Suppressor macrophage treated with lipopolysaccharide for 4 hours (primary cell): ENCODE results near the gene MRPL54.
"Not testable (repeated sequence)": the region's sequence is repeated elsewhere in the genome, so short reads cannot be mapped to it uniquely, and the experiment has no call there.

ENCODE experiments used
- DNase-seq: peaks from one replicate; pipeline ENCODE4 v3.0.0-alpha.2; 2020

The MRPL54 gene

DNA sequence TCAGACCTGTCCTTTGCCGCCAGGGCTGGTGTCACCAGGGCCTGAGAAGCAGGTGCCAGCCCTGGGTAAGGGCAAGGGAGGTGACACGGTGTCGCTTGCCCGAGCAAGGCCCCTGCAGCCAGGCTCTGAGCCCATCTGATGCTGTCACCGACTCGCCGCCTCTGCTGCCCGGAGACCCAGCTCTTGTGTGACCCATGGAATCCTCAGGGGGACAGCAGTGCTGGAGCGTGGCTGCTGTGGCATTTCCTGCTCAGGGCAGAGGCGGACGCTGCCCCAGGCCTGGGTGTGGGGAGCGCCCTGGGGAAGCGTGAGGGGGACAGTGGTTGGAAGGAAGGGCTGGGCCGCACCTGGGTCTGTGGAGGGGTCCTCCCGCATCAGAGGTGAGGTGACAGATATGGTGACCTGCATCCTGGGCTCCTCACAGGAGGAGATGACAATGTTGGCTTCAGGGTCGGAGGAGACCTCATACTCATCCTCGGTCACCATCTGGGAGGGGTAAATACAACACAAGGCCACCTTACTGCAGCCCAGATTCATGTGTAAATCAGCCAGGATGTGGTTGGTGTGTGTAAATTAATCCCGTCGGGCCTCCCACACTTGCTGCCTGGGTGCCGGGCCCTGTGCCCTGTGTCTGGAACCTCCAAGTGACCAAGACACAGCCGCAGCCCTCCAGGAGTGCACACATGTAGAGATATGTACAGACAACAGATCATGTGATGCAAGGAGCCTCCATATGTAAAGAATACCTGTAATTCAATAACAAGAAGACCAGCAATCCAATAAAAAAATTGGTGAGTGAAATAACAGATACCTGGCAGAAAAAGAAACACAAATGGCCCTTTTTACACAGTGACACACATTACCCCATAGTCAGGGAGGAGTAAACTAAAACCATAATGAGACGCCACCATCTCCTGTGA lies 51.3 kb downstream of the MRPL54 start:
- no peak for DNase-seq

DNA sequence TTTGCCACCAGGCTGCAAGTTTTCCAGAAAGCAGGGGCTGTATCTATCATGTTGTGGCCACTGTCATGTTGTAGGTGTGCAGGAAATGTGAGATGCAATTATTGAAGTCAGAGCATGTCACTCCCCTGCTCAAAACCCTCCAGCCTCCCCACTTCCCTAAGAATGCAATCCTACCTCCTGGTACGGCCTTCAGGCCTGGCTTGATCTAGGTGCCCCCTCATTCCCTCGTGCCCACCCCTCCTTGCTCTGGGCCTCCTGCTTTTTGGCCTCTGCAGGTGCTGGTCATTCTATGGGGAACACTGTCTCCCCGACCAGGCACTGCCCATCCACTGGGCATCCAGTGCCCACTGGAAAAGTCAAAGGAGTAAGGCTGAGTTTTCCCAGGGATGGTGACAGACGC lies 52.2 kb downstream of the MRPL54 start:
- no peak for DNase-seq

DNA sequence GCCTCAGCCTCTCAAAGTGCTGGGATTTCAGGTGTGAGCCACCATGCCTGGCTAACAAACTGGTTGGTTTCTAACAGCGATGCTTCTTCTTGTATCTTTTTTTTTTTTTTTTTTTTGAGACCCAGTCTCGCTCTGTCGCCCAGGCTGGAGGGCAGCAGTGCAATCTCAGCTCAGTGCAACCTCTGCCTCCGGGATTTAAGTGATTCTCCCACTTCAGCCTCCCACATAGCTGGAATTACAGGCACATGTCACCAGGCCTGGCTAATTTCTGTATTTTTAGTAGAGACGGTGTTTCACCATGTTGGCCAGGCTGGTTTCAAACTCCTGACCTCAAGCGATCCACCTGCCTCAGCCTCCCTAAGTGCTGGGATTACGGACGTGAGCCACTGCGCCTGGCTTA lies 53.7 kb downstream of the MRPL54 start:
- not testable (repeated sequence) for DNase-seq

DNA sequence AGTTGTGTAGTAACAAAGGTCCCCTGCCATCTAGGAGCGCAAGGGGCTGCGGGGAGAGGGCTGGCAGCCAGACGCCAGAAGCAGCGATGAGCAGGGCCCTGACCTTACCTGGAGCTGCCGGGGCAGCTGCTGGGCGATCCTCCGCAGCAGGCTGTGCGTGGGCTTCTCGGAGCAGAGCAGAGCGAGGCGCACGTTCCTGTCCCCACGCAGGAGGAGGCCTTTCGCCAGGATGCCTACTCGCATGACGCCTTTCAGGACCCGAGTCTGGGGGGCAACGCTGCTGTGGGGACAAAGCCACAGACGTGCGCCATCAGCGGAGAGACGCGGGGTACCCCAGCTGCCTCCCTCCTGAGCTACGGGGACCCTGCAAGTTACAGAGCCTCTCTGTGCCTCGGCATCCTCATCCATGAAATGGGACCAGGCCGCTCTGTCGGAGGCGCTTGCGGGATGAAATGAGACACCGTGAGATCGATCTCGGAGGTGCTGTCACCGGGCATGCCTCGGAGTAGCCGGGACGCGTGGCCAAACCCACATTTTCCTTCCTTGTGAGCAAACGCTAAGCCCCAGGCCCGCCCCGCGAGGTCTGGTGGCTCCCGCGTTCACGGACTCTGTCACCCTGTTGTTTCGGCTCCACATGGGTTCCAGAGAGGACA lies 54.2 kb downstream of the MRPL54 start:
- DNase-seq, result no peak
